ENCODE data around the gene TSPYL4. TPM values are rescaled to one million over a fixed set of nuclear protein-coding genes. Genes with fewer than 3 reads are reported as not detected.
A peak's percentile ranks its signal among the peaks of the same experiment; 100 is the strongest.
"Not testable (repeated sequence)": the region's sequence is repeated elsewhere in the genome, so short reads cannot be mapped to it uniquely, and the experiment has no call there.

Gene TSPYL4
- total RNA-seq, 2 experiments from 2014 or later: 7.8 to 8.0 TPM

GRCh38 chr6:116284984-116285383 is 31.1 kb upstream of the TSPYL4 start:
- intact Hi-C loops (cut with micrococcal nuclease): loop anchor here (5.0 kb wide), 3 partner anchors 162 to 362 kb away; partner anchors contain the start of gene CALHM6

GRCh38 chr6:116283191-116283590 is 29.3 kb upstream of the TSPYL4 start:
- no peaks in the 10 kb centered on the region for H3K27me3 Mint-ChIP-seq (ENCODE audit: low read depth)
- H3K27ac Mint-ChIP-seq: no peak overlapping the region
- no peak overlapping the region for H3K4me3 Mint-ChIP-seq
- CTCF ChIA-PET: interaction anchor here (0.6 to 0.8 kb wide), 2 partner anchors 14 to 19 kb away, joined by 3 to 4 read pairs; no protein-coding TSS in a partner anchor
- peaks cover 11% of the 10 kb centered on the region for H3K4me1 Mint-ChIP-seq (ENCODE audit: low read depth)
- no peaks in the 10 kb centered on the region for H3K9me3 Mint-ChIP-seq
- H3K36me3 Mint-ChIP-seq (ENCODE audit: low read depth): peaks cover 10% of the 10 kb centered on the region
- DNase-seq: no peak
- intact Hi-C loops (cut with micrococcal nuclease): loop anchor here (5.0 kb wide), 1 partner anchor 179 kb away; the partner anchor contains the start of gene CALHM6

More at GRCh38 chr6:116284984-116285383, 31.1 kb upstream of the TSPYL4 start:
- CTCF ChIA-PET; H3K27me3 Mint-ChIP-seq (ENCODE audit: low read depth); H3K27ac Mint-ChIP-seq; H3K4me3 Mint-ChIP-seq; H3K9me3 Mint-ChIP-seq; H3K36me3 Mint-ChIP-seq (ENCODE audit: low read depth); DNase-seq: not testable (repeated sequence)
- peaks cover 11% of the 10 kb centered on the region for H3K4me1 Mint-ChIP-seq (ENCODE audit: low read depth)

GRCh38 chr6:116282698-116283097 is 28.8 kb upstream of the TSPYL4 start:
- H3K27me3 Mint-ChIP-seq (ENCODE audit: low read depth): no peaks in the 10 kb centered on the region
- intact Hi-C loops (cut with micrococcal nuclease): loop anchor here (5.0 kb wide), 1 partner anchor 180 kb away; the partner anchor contains the start of gene CALHM6
- H3K27ac Mint-ChIP-seq: no peak overlapping the region

GRCh38 chr6:116280933-116281316 is 27.1 kb upstream of the TSPYL4 start:
- H3K9me3 Mint-ChIP-seq: no peaks in the 10 kb centered on the region
- peak overlapping the region; percentile 96 for H3K27ac Mint-ChIP-seq
- intact Hi-C loops (cut with micrococcal nuclease): loop anchor here (2.0 to 5.0 kb wide), 2 partner anchors 90 to 181 kb away; partner anchors contain the start of genes CALHM6 and DSE
- CTCF ChIA-PET: interaction anchor here (1.0 to 5.0 kb wide), 3 partner anchors 13 to 254 kb away, joined by 3 to 31 read pairs (median 4); no protein-coding TSS in a partner anchor
- DNase-seq: no peak
- peaks cover 25% of the 10 kb centered on the region for H3K36me3 Mint-ChIP-seq (ENCODE audit: low read depth)
- H3K27me3 Mint-ChIP-seq (ENCODE audit: low read depth): no peaks in the 10 kb centered on the region
- H3K4me3 Mint-ChIP-seq: peak overlapping the region; percentile 93
- peaks cover 26% of the 10 kb centered on the region for H3K4me1 Mint-ChIP-seq (ENCODE audit: low read depth)

More at GRCh38 chr6:116282698-116283097, 28.8 kb upstream of the TSPYL4 start:
- no peak for DNase-seq
- no peaks in the 10 kb centered on the region for H3K9me3 Mint-ChIP-seq
- peaks cover 15% of the 10 kb centered on the region for H3K36me3 Mint-ChIP-seq (ENCODE audit: low read depth)
- CTCF ChIA-PET: interaction anchor here (0.5 to 0.8 kb wide), 3 partner anchors 14 to 119 kb away, joined by 3 to 4 read pairs (median 3); no protein-coding TSS in a partner anchor
- no peak overlapping the region for H3K4me3 Mint-ChIP-seq
- peaks cover 16% of the 10 kb centered on the region for H3K4me1 Mint-ChIP-seq (ENCODE audit: low read depth)

GRCh38 chr6:116280161-116280932 is 26.5 kb upstream of the TSPYL4 start:
- Mint-ChIP-seq H3K27ac (peak overlapping the region; percentile 96), H3K4me1 (ENCODE audit: low read depth) (peaks cover 30% of the 10 kb centered on the region), H3K4me3 (peak overlapping the region; percentile 93), H3K36me3 (ENCODE audit: low read depth) (peaks cover 26% of the 10 kb centered on the region), H3K9me3 (no peaks in the 10 kb centered on the region), H3K27me3 (ENCODE audit: low read depth) (no peaks in the 10 kb centered on the region)
- intact Hi-C loops (cut with micrococcal nuclease): loop anchor here (2.0 to 5.0 kb wide), 2 partner anchors 90 to 182 kb away; partner anchors contain the start of genes CALHM6 and DSE
- CTCF ChIA-PET: interaction anchor here (1.0 to 5.0 kb wide), 4 partner anchors 12 to 255 kb away, joined by 3 to 31 read pairs (median 4); no protein-coding TSS in a partner anchor
- no peak for DNase-seq

GRCh38 chr6:116279232-116280160 is 25.6 kb upstream of the TSPYL4 start, which contains the start of gene TSPYL1:
Gene TSPYL1 (minus strand): TSS chr6:116279930. CDS start chr6:116279830, 100 bp downstream.
- peak within 1 kb of the TSS; percentile 93 for H3K4me3 Mint-ChIP-seq
- CTCF ChIA-PET: interaction anchor here (0.7 to 5.0 kb wide), 8 partner anchors 8 to 283 kb away, joined by 3 to 31 read pairs (median 4); no protein-coding TSS in a partner anchor
- intact Hi-C loops (cut with micrococcal nuclease): loop anchor here (1.0 to 5.0 kb wide), 11 partner anchors 11 to 1323 kb away; partner anchors contain the start of genes CALHM6, DSE, GOPC and RWDD1
- peak within 1 kb of the TSS; percentile 96 for H3K27ac Mint-ChIP-seq
- peaks cover 26% of the 10 kb centered on the region for H3K36me3 Mint-ChIP-seq (ENCODE audit: low read depth)
- H3K27me3 Mint-ChIP-seq (ENCODE audit: low read depth): no peaks in the 10 kb centered on the region
- no peaks in the 10 kb centered on the region for H3K9me3 Mint-ChIP-seq
- DNase-seq: peak; percentile 97
- H3K4me1 Mint-ChIP-seq (ENCODE audit: low read depth): peaks cover 35% of the 10 kb centered on the region

- Mint-ChIP-seq H3K36me3 (ENCODE audit: low read depth) (peaks cover 26% of the 10 kb centered on the region), H3K27me3 (ENCODE audit: low read depth) (no peaks in the 10 kb centered on the region), H3K4me3 (peak overlapping the region; percentile 93), H3K27ac (peak overlapping the region; percentile 96), H3K9me3 (no peaks in the 10 kb centered on the region), H3K4me1 (ENCODE audit: low read depth) (peaks cover 38% of the 10 kb centered on the region)
- intact Hi-C loops (cut with micrococcal nuclease): loop anchor here (1.0 to 2.0 kb wide), 9 partner anchors 11 to 1324 kb away; partner anchors contain the start of genes GOPC, RWDD1, TSPYL4 and ZUP1
- DNase-seq: peak; percentile 43
- CTCF ChIA-PET: interaction anchor here (0.7 to 5.0 kb wide), 7 partner anchors 8 to 284 kb away, joined by 3 to 31 read pairs (median 4); no protein-coding TSS in a partner anchor
These were observed 25.0 kb upstream of the TSPYL4 start for GRCh38 chr6:116278854-116279231.

GRCh38 chr6:116278481-116278829 is 24.6 kb upstream of the TSPYL4 start:
- Mint-ChIP-seq H3K9me3 (no peaks in the 10 kb centered on the region), H3K4me3 (peak overlapping the region; percentile 93), H3K4me1 (ENCODE audit: low read depth) (peaks cover 40% of the 10 kb centered on the region), H3K36me3 (ENCODE audit: low read depth) (peaks cover 28% of the 10 kb centered on the region), H3K27me3 (ENCODE audit: low read depth) (no peaks in the 10 kb centered on the region), H3K27ac (peak overlapping the region; percentile 96)
- intact Hi-C loops (cut with micrococcal nuclease): loop anchor here (2.0 kb wide), 2 partner anchors 268 to 1324 kb away; partner anchors contain the start of gene GOPC
- DNase-seq: no peak
- CTCF ChIA-PET: interaction anchor here (0.7 to 5.0 kb wide), 7 partner anchors 7 to 284 kb away, joined by 3 to 31 read pairs (median 4); no protein-coding TSS in a partner anchor

- no peak for DNase-seq
- CTCF ChIA-PET: interaction anchor here (0.6 to 5.0 kb wide), 4 partner anchors 9 to 394 kb away, joined by 3 to 31 read pairs (median 5); no protein-coding TSS in a partner anchor
- peaks cover 52% of the 10 kb centered on the region for H3K4me1 Mint-ChIP-seq (ENCODE audit: low read depth)
- intact Hi-C loops (cut with micrococcal nuclease): no loop called here
- peak overlapping the region; percentile 96 for H3K27ac Mint-ChIP-seq
- H3K27me3 Mint-ChIP-seq (ENCODE audit: low read depth): no peaks in the 10 kb centered on the region
- peaks cover 28% of the 10 kb centered on the region for H3K36me3 Mint-ChIP-seq (ENCODE audit: low read depth)
- peak overlapping the region; percentile 93 for H3K4me3 Mint-ChIP-seq
- no peaks in the 10 kb centered on the region for H3K9me3 Mint-ChIP-seq
These were observed 23.2 kb upstream of the TSPYL4 start for GRCh38 chr6:116277124-116277523.

GRCh38 chr6:116271149-116271708 is 17.4 kb upstream of the TSPYL4 start:
- intact Hi-C loops (cut with micrococcal nuclease): no loop called here
- Mint-ChIP-seq H3K27me3 (ENCODE audit: low read depth) (no peaks in the 10 kb centered on the region), H3K9me3 (no peaks in the 10 kb centered on the region), H3K36me3 (ENCODE audit: low read depth) (peaks cover 6% of the 10 kb centered on the region), H3K4me3 (no peak overlapping the region), H3K4me1 (ENCODE audit: low read depth) (peaks cover 37% of the 10 kb centered on the region), H3K27ac (no peak overlapping the region)
- no peak for DNase-seq
- CTCF ChIA-PET: interaction anchor here (0.8 to 3.7 kb wide), 7 partner anchors 8 to 291 kb away, joined by 3 to 18 read pairs (median 5); no protein-coding TSS in a partner anchor
